Left ventricle myocardium superior (tissue), 1 donor: ENCODE measurements around the gene INPP5B. TPM values are rescaled to one million over a fixed set of nuclear protein-coding genes. Genes with fewer than 3 reads are reported as not detected.
"Not testable (repeated sequence)": the region's sequence is repeated elsewhere in the genome, so short reads cannot be mapped to it uniquely, and the experiment has no call there.

Source experiments
- ATAC-seq: fragments of 200-7000 bp; cut with Tn5 transposase; one replicate; pipeline ENCODE4 v1.9.1; 2020; ENCODE audit warnings: mild to moderate bottlenecking, moderate library complexity
- DNase-seq: peaks from one replicate; pipeline ENCODE4 v3.0.0-alpha.2; 2020
- intact Hi-C: fragments of 100-400 bp; cut with micrococcal nuclease; formaldehyde crosslinking; loops from one replicate; pipeline ENCODE4 v1.11.0; 2022
- total RNA-seq: library from RNA; stranded (reverse); fragmentation: NEBNext Ultra II Directional; extraction: Animal tissue kit (Norgen Biotek cat#: 25700); gene quantifications from one replicate; pipeline ENCODE4 v1.2.1, GENCODE V29; 2021
- donor health status: DM: no; HTN: yes; CAD: no; lungs with severe emphysema.

INPP5B gene
- total RNA-seq, 1 donor from 2014 or later = 12.0 TPM

GRCh38 chr1:37949524-37950152, 2.8 kb upstream of the INPP5B start:
- intact Hi-C loops = no loop called here
- no peak for DNase-seq
- no peak for ATAC-seq

- no peak for DNase-seq
- ATAC-seq = no peak
- intact Hi-C loops = no loop called here
Measured at GRCh38 chr1:37948841-37949240, 2.0 kb upstream of the INPP5B start.

DNA sequence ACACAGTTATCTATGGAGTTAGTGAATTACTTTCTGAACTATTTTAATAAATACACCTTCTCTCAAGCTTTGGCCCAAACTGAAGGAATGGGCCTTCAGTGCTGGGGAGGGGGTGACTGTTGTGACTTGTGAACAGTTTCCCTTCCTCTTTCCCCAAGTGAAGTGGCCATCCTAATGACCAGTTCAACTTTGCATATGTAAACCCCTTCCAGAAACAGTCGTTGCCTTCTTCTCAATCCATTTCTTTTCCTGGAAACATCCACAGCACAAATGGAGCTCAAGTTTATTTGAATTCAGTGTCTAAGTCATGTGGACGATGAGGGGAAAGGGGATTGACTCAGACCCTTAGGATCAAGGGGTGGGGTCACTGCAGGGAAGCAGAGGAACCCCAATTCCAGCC, 1.3 kb upstream of the INPP5B start:
- ATAC-seq = no peak
- no peak for DNase-seq
- intact Hi-C loops = no loop called here

- intact Hi-C loops = no loop called here
- DNase-seq = no peak
- no peak for ATAC-seq
Measured at GRCh38 chr1:37947364-37947763, 511 bp upstream of the INPP5B start.

DNA sequence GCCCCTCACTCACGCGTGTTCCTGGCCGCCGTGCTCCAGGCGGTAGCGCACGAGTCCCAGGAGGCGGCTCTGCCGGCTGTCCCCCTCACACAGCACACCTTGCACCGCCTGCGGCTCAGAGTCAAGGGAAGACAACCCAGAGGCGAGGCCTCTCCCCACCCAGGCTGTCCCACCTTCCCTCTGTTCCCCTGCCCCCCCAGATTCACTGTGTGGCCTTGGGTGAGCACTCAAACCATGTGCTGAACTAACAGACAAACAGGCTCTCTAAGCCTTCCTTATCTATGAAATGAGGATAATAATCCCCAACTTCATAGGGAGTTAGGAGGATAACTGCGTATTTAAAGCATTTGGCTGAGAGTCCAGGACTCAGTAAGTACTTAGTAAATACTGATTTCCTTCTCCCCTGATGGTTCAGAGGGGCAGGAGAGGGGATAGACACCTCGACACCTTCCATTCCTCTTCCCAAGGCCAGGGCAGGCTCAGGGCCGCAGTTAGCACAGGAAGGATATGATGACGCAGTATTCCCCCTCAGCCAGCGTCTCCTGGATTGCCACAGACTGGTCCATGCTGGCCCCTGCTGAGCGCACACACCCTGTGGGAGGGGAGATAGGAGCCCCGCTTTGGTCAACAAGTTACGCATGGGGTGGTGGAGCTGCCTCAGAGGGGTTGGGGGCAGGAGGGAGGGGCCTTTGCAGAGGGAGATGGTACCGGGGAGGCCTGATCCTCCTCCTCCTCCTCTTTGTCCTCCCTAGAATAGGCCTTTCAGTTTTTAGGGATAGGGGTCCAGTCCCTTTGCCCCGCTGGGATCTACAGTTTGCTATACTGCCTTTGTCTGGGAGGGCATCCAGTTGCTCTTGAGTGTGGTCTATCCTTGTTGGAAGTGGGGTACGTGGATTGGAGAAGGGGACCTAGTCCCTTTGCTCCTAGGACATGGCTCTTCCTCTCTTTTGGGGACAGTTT, 830 bp downstream of the INPP5B start:
- intact Hi-C loops = no loop called here
- DNase-seq (peak; percentile 67), ATAC-seq (peak; percentile 81)

DNA sequence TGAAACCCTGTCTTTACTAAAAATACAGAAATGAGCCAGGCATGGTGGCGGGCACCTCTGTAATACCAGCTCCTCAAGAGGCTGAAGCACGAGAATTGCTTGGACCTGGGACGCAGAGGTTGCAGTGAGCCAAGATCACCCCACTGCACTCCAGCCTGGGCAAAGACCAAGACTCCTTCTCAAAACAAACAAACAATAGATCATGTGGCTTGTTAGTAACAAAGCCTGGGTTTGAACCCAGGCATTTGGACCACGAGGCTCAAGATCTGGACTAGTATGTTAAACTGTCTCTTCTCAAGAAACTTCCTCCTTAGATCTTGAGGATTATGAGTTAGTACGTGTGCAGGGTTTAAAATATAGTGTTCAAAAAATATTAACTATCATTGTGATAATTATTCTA, 1.6 kb downstream of the INPP5B start:
- ATAC-seq (no peak), DNase-seq (no peak)
- intact Hi-C loops = no loop called here

- DNase-seq (no peak), ATAC-seq (no peak)
- intact Hi-C loops = no loop called here
Measured at GRCh38 chr1:37944816-37945215, 2.0 kb downstream of the INPP5B start.

GRCh38 chr1:37944086-37944763, 2.6 kb downstream of the INPP5B start:
- intact Hi-C loops = no loop called here
- DNase-seq (no peak), ATAC-seq (no peak)

DNA sequence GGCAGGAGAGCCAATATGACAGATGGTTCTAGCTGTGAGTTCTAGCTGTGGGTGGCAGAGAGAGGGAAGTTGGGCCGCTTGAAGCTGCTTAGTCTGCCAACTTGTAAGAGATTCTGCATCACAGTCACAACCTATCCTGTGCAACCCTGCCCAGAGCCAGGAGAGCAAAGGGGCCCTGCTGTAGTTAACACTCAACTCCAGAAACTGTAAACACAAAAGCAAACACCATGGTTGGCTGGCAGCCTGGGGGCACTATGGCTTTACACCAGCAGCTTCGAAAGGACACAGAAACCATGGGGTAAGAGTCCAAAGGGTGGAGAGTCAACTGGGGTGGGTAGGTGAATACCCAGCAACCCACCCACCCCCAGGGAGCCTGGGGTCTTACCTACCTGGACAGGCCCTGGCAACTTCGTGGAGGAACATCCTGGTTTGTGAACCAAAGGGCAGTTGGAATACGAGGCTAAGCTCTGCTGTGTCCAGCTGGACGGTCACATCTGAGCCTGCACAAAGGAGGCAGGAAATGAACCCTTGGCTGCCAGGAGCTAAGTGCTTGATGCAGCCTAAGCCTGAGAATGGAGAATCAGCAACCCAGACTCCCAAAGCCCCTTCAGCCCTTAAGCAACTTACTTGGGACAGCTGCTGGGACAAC, 6.4 kb downstream of the INPP5B start:
- intact Hi-C loops = no loop called here
- ATAC-seq (no peak), DNase-seq (no peak)

DNA sequence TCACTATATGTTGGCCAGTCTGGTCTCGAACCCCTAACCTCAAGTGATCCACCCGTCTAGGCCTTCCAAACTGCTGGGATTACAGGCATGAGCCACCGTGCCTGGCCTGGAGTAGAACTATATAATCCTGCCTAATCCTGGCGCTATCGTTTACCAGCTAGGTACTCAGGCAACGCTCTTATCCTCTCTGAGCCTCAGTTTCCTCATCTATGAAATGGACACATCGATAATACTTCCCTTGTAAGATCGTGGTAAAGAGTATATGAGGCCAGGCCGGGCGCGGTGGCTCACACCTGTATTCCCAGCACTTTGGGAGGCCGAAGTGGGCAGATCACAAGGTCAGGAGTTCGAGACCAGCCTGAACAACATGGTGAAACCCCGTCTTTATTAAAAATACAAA, 10.1 kb downstream of the INPP5B start:
- ATAC-seq, intact Hi-C loops, DNase-seq: not testable (repeated sequence)

GRCh38 chr1:37932759-37933158, 14.1 kb downstream of the INPP5B start:
- DNase-seq (no peak), ATAC-seq (no peak)
- intact Hi-C loops = no loop called here

- peak; percentile 97 for DNase-seq
- ATAC-seq = peak; percentile 97
- intact Hi-C loops = no loop called here
Measured at GRCh38 chr1:37931361-37932158, 15.3 kb downstream of the INPP5B start.

- ATAC-seq (peak; percentile 8), DNase-seq (no peak)
- intact Hi-C loops = no loop called here
Measured at GRCh38 chr1:37931102-37931360, 15.8 kb downstream of the INPP5B start.

- peak; percentile 82 for ATAC-seq
- intact Hi-C loops = no loop called here
Measured at GRCh38 chr1:37930246-37931101, 16.4 kb downstream of the INPP5B start.

DNA sequence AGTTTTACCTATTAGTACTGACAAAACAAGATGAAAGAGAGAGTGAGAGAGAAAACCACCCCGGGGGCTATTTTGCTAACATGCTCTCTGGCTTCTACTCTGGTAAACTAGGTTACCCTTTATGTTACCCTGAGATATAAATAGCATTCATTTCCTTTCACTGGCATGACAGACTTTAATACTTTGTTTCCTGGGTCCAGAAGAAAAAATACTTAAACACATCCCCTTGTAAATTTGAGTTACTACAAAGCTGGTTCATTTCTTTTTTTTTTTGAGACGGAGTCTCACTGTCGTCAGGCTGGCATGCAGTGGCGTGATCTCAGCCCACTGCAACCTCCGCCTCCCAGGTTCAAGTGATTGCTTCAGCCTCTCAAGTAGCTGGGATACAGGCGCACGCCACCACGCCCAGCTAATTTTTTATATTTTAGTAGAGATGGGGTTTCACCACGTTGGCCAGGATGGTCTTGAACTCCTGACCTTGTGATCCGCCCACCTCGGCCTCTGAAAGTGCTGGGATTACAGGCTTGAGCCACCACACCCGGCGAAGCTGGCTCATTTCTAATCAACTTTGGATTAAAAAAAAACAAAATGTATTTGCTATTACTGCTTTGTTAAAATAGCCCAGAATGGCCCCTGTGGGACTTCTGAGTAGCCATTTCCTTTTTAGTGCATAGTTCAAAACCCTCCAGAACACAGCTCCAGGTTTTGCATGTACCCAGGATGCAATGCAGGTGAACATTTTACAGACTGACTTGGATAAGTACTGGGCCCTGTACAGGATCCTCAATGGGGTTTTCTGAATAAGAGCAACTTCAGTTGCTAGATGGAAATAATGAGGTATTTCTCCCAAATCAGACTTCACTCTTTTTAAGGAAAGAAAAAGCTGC, 20.6 kb downstream of the INPP5B start:
- intact Hi-C loops = no loop called here
- ATAC-seq = no peak

More at GRCh38 chr1:37930246-37931101, 16.4 kb downstream of the INPP5B start:
- peak; percentile 36 for DNase-seq

GRCh38 chr1:37925316-37925715, 21.5 kb downstream of the INPP5B start:
- ATAC-seq = no peak

More for the DNA sequence above, 20.6 kb downstream of the INPP5B start:
- DNase-seq = no peak

GRCh38 chr1:37923551-37923889, 23.3 kb downstream of the INPP5B start:
- no peak for DNase-seq
- no peak for ATAC-seq
- intact Hi-C loops = no loop called here

More at GRCh38 chr1:37925316-37925715, 21.5 kb downstream of the INPP5B start:
- no peak for DNase-seq
- intact Hi-C loops = no loop called here
